Colon (tissue), 2 donors: ENCODE results near the gene PAF1.
A peak's percentile ranks its signal among the peaks of the same experiment; 100 is the strongest.

Experiments used
- FAIRE-seq: peaks from 2 replicates; lab custom pipeline; 2012; peaks lifted over from hg19 to GRCh38; lab: Jason Lieb, UNC
- donor health status: control.
- donor health status: control.

PAF1 gene

DNA sequence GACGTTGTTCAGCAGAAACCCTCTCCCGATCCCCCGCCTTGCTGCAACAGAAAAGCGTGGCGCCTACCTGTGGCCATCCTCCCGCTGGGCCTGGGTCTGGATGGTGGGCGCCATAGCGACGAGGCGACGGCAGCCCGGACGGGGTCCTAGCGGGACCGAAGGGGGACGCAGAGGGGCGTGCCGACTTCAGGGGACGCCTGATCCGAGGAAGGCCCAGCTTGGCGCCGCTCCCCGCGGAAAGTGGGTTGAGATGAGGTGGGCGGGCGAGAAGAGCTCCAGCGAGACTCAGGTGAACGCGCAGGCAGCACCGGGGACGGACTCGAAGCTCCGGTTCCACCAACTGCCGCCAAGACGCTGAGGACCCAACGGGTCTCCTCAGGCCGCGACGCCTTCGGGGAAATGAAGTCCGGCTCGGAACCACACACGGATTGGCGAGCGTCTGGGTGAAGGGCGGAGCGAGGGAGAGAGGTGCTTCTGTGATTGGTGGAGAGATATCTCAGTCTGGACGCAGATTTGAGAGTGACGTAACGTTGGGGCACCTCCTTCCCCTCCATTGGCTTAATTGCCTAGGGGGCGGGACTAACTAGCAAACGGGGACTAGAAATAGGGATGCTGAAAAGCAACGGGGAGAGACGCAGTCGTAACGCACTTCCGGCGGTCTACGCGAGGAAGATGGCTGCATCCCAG lies at the start of gene PAF1, which contains the start of gene MED29:
Gene PAF1 (minus strand): TSS at position 356 of the 687 bp plus-strand sequence. CDS start 242 bp downstream, at position 114.
Gene MED29 (plus strand): TSS at position 628 of the 687 bp plus-strand sequence. CDS start 45 bp downstream, at position 673.
- peak; percentile 96 for FAIRE-seq

DNA sequence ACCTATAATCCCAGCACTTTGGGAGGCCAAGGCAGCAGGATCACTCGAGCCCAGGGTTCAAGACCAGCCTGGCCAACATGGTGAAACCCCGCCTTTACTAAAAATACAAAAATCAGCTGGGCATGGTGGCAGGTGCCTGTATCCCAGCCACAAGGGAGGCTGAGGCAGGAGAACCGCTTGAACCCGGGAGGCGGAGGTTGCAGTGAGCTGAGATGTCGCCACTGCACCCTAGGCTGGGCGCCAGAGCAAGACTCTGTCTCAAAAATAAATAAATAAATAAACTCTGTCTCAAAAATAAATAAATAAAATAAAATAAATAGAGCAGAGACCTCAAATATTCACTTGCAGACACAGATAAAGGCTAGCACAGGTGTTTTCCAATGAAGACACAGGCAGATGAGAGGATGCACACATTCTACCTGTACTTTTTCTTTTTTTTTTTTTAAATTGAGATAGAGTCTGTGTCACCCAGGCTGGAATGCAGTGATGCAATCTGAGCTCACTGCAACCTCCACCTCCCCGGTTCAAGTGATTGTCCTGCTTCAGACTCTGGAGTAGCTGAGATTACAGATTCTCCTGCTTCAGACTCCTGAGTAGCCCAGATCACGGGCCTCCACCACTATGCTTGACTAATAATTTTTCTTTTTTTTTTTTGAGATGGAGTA lies 47.5 kb upstream of the PAF1 start:
- no peak for FAIRE-seq

DNA sequence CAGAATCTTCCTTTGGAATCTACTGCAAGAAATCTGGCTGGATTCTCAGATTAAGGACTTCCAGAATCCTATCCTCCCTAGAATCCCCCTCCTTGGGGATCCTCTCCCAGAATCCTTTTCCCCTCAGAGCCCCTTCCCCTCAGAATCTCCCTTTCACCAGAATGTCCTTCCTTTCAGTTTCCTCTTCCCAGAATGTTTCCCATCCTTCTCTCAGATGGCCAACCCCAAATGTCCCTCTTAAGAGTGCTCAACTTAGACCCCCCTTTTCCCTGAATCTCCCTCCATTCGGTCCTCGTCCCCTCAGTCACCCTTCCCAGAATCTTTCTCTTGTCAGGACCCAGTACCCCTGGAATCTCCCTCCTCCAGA lies 45.4 kb upstream of the PAF1 start:
- FAIRE-seq: no peak

DNA sequence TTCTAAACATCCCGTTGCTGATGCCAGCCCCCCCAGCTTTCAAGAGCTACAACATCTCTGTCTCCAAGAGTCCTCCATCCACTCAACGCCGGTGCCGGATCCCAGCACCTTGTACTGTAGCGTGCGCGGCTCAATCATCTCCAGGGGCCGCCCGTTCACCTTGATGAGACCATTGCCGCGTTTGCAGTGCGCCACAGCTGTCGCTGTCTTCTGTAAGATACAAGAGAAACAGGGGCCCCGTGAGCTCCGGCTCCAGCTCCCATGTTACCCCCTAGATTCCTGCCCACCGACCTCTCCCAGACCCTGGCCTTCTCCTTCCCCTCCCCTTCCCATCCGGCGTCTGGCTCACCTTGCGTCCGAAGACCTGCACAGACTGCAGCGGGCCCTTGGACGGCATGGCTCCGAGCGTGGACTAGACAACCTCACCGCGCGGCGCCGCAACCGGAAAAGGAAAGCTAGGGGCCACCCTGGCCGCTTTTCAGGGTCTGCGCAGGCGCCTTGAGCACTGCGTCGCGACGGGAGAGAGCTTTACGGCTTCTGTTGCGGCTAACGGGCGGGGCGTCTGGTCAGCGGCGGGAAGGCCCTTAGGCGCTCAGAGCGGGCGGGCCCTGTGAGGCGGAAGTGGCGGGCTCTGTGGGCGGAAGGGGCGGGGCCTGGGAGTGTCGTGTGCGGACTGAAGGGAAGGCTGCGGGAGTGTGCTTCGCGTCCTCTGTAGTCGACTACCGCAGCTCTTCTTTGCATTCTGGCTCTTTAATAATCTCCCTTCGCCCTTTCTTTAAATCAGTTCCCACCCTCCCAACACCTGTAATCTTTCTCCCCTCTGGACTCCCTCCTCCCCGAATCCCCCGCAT lies 44.8 kb upstream of the PAF1 start, which contains the start of gene RPS16:
Gene RPS16 (minus strand): TSS at position 451 of the 851 bp plus-strand sequence. CDS start 54 bp downstream, at position 397.
- no peak for FAIRE-seq

DNA sequence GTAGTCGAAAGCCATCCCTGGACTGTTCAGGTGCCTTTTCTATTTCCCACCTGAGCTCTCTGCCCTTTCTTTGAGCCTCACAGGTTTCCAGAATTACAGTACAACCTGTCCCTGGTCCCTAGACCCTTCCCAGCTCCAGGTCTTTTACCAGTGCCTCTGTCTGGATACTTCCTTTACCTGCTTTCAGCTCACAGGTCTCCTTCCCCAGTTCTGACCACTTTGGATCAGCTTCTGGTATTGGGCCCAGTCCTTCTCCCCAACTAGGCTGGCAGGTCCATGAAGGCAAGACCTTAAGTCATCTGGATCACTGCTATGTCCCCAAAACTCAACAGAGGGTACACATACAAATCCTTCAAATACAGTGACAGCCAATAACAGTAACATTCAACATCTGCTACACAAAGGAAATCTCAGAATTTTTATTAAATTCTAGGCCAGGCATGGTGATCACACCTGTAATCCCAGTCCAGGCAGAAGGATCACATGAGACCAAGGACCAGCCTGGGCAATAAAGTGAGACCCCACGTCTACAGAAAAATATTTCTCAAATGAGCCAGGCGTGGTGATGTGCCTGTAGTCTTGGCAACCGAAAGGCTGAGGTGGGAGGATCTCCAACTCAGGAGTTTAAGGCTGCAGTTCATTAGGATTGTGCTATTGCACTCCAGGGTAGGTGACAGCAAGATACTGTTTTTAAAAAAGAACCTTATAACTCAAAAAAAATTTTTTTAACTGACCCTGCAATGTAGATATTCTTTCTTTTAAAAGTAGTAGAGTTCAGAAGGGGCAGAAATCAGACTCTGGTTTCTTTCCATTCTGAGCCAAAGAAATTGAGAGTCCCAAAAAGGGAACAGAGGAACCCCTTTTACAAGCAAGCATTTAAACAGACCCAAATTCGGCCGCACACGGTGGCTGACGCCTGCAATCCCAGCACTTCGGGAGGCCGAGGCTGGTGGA lies 43.5 kb upstream of the PAF1 start:
- FAIRE-seq: no peak

DNA sequence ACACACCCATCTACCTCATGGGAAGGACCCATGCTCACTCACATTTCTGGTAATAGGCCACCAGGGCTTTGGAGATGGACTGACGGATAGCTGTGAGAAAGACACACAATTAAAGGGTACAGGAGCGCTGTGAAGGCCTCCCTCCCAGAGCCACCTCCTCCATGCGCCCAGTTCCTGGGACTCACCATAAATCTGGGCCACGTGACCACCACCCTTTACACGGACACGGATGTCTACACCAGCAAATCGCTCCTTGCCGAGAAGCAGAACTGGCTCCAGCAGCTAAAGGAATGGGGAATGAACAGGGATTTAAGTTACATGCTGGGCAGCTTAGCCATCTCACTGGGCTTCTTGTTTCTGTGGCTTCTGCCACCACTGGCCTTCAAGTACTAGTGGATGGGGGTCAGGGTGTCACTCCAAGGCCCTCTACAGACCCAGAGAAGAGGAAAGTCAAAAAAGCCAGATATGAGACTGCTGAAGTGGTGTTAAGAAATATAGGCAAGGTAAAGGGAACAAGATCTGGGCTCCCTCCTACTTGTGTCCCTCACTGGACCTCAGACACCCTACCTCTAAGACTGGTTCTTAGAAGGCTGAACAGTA lies 42.7 kb upstream of the PAF1 start:
- no peak for FAIRE-seq

GRCh38 chr19:39432677-39433025 lies 41.7 kb upstream of the PAF1 start:
- FAIRE-seq: no peak

DNA sequence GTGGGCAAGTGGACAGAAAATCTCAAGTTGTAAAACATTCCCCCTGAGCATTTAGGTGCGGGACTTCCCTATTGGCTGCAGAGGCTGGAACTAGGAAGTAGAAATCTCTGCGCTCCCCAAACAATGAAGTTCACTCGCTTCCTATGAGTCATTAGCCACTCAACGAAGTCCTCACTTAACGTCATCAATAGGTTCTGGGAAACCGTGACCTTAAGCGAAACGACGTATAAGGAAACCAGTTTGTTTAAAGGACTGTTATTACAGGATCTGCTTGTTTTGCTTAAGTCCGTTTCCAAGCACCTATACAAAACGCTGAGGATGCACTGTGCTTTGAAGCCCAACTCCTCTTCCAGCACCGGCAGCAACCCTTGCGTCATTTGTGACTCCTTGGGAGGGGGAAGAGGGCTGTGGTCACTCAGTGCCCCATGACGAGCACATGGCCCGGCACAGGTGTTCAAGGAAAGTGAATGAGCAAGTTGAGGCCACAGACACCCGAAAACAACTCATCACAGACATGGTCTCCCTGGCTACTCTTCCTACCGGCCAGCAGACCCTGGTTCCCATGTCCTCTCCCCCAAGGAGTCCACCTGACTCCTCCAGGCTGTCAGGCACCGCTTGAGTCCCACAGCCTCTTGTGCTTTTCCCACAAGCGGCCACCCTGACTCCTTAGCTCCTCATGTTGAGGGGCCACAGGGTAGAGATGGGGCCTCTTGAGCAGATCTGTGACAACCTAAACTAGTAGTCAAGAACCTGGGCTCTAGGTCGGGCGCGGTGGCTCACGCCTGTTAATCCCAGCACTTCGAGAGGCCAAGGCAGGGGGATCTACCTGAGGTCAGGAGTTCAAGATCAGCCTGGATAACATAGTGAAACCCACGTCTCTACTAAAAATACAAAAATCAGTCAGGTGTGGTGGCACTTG lies 40.0 kb upstream of the PAF1 start:
- FAIRE-seq: no peak

- FAIRE-seq: no peak
These were observed 37.6 kb upstream of the PAF1 start for GRCh38 chr19:39428283-39429112.

DNA sequence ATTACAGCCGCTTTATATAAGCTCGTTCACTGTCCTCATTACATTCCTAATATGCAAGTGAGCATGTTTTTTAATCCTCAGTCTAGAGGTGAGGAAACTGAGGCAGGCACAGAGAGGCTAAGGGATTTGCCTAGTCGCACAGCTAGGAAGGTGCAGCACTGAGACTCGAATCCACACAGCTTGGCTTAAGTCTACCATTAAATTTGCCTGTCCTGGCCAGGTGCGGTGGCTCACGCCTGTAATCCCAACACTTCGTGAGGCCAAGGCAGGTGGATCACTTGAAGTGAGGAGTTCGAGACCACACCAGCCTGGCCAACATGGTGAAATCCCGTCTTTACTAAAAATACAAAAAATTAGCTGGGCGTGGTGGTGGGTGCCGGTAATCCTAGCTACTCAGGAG lies 36.8 kb upstream of the PAF1 start:
- no peak for FAIRE-seq

GRCh38 chr19:39426170-39426569 lies 35.3 kb upstream of the PAF1 start:
- FAIRE-seq: no peak

DNA sequence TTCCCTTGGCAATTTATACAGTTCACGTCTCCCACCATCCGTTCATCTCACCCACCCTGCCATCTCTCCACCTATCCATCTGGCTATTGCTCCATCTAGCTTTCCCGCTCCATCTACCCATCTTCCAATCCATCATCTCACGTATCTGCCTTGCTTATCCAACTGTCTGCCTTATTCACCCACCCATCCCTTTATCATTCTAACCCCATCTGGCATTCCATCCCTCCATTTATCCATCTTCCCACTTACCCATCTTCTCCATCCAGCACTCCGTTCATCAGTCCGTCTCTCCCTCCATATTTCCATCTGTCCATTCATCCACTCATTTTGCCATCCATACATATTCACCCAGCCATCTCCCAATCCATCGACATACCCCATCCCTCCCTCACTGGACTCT lies 34.8 kb upstream of the PAF1 start:
- FAIRE-seq: no peak

GRCh38 chr19:39424934-39425333 lies 34.0 kb upstream of the PAF1 start:
- FAIRE-seq: no peak

- no peak for FAIRE-seq
These were observed 32.6 kb upstream of the PAF1 start for GRCh38 chr19:39423258-39424086.

- FAIRE-seq: no peak
These were observed 31.1 kb upstream of the PAF1 start for GRCh38 chr19:39422020-39422419.

DNA sequence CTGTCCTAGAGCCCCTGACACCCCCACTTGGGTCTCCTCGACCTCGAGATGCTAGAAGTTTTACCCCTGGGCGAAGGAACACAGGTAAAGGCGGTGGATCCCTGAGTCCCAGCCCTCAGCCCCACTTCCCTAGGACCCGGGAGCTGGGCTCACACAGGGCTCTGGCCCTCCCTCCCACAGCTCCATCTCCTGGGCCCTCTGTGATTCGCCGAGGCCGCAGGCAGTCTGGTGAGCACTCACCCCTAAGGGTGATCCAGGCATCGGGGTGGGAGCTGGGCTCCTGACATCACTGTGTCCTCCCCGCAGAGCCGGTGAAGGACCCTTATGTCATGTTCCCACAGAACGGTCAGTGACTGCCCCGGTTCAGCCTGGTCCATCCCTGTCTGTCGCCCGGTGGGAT lies 29.9 kb upstream of the PAF1 start:
- FAIRE-seq: no peak

GRCh38 chr19:39419003-39419402 lies 28.1 kb upstream of the PAF1 start:
- FAIRE-seq: no peak

GRCh38 chr19:39417463-39418181 lies 26.7 kb upstream of the PAF1 start:
- FAIRE-seq: no peak
